BJ (cell line): ENCODE measurements around the gene ZNF638. TPM values are rescaled to one million over a fixed set of nuclear protein-coding genes. Genes with fewer than 3 reads are reported as not detected.

ENCODE experiments used
- CTCF ChIA-PET: fragments of 350-600 bp; formaldehyde crosslinking; extraction: SDS; loops from one replicate; lab custom pipeline; 2021; ENCODE audit warnings: antibody characterized with exemption, inconsistent platforms; lab: Yijun Ruan, JAX
- POLR2A ChIA-PET: fragments of 300-600 bp; sonication (Branson Sonifier 250); formaldehyde crosslinking; extraction: SDS; loops from one replicate; lab custom pipeline; 2021; ENCODE audit warnings: antibody characterized with exemption; lab: Charles Lee
- DNase-seq: peaks from one replicate; pipeline ENCODE4 v3.0.0-alpha.2; 2011; ENCODE audit warnings: low read depth
- H3K27me3 ChIP-seq: 2 replicates; pipeline ENCODE4 v1.6.0; 2011; ENCODE audit warnings: low read length; ENCODE audit not compliant: control insufficient read depth, insufficient read depth
- H3K36me3 ChIP-seq: 2 replicates; pipeline ENCODE4 v1.5.1; 2011; ENCODE audit warnings: low read length; ENCODE audit not compliant: control insufficient read depth, insufficient read depth
- H3K4me3 ChIP-seq: 2 replicates; pipeline ENCODE4 v1.5.1; 2011; ENCODE audit warnings: low read depth, mild to moderate bottlenecking, control low read depth, low read length
- polyA plus RNA-seq: library from polyadenylated mRNA; depleted of rRNA; stranded (reverse); fragments of >200 nt; gene quantifications from 2 replicates; pipeline ENCODE4 v1.2.3, GENCODE V29; 2011
- TF ChIP-seq, protein P1 (sequence below): IDR thresholded peaks from 2 replicates; pipeline ENCODE4 v1.5.1; 2011; ENCODE audit warnings: low read depth, mild to moderate bottlenecking, control low read depth, inconsistent platforms, low read length, moderate library complexity; ENCODE audit not compliant: insufficient read depth

Gene ZNF638
- polyA plus RNA-seq, 1 experiment = 44.8 TPM

DNA sequence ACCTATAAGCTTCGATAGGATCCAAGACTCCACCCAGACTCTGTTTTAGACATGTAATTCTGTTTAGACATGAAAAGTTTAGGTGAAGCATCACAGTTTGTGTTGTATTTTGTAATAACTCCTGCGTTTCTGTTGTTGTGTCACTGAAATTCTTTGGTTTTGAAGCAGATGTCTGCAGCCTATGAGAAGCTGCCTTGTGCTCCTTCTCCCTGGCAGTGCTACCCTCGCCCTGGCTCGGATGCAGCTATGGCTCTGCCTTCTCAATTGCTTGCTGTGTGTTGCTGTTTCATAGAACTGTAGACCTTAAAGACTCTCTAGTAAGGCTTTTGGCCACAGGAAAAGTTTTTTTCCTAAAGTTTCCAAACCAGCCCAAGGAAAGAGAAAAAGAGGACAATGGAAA lies 40.2 kb upstream of the ZNF638 start:
- ChIA-PET CTCF (interaction anchor here (0.7 to 0.8 kb wide), 3 partner anchors 8 to 228 kb away, joined by 3 to 5 read pairs (median 5); no protein-coding TSS in a partner anchor), POLR2A (no interaction called here)
- H3K36me3 ChIP-seq = no peaks in the 10 kb centered on the region
- DNase-seq = no peak
- H3K4me3 ChIP-seq = no peak overlapping the region
- H3K27me3 ChIP-seq = no peaks in the 10 kb centered on the region; the same call in 1 of the 2 replicates
- TF ChIP-seq, protein P1, sequence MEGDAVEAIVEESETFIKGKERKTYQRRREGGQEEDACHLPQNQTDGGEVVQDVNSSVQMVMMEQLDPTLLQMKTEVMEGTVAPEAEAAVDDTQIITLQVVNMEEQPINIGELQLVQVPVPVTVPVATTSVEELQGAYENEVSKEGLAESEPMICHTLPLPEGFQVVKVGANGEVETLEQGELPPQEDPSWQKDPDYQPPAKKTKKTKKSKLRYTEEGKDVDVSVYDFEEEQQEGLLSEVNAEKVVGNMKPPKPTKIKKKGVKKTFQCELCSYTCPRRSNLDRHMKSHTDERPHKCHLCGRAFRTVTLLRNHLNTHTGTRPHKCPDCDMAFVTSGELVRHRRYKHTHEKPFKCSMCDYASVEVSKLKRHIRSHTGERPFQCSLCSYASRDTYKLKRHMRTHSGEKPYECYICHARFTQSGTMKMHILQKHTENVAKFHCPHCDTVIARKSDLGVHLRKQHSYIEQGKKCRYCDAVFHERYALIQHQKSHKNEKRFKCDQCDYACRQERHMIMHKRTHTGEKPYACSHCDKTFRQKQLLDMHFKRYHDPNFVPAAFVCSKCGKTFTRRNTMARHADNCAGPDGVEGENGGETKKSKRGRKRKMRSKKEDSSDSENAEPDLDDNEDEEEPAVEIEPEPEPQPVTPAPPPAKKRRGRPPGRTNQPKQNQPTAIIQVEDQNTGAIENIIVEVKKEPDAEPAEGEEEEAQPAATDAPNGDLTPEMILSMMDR = no peak

DNA sequence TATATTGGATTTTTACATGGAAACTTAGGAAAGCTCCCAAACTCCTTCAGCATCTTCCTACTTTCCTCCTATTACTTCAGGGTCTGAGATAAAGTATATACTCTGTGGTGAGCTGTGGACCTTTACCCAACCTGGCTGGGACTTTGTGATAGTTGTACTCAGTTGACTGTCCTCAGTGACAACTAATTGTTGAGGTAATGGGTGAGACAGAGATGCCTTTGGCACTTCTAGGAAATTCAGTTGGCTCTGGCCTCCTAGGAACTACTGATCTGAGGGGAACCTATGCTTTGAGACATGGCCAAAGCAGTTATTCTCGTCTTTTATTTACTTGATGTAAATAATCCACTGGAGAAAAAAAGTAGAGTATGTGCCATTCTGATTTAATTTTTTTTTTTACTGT lies 39.4 kb upstream of the ZNF638 start:
- Histone ChIP-seq H3K36me3 (no peaks in the 10 kb centered on the region), H3K27me3 (no peaks in the 10 kb centered on the region; the same call in 1 of the 2 replicates), H3K4me3 (no peak overlapping the region)
- CTCF ChIA-PET = no interaction called here
- TF ChIP-seq, protein P1 = no peak
- no peak for DNase-seq
- POLR2A ChIA-PET = no interaction called here

DNA sequence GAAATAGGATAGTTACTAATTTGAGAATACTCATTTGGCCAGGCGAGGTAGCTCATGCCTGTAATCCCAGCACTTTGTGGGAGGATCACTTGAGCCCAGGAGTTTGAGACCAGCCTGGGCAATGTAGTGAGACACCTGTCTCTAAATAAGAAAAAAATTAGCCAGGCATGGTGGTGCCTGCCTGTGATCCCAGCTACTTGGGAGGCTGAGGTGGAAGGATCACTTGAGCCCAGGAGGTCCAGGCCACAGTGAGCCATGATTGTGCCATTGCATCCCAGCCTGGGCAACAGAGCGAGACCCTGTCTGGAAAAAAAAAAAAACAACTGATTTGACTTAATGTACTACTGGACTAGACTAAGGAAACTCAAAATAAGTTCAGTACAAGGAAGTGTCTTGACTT lies 32.7 kb upstream of the ZNF638 start:
- POLR2A ChIA-PET = no interaction called here
- TF ChIP-seq, protein P1 = no peak
- no peaks in the 10 kb centered on the region; the same call in 1 of the 2 replicates for H3K27me3 ChIP-seq

DNA sequence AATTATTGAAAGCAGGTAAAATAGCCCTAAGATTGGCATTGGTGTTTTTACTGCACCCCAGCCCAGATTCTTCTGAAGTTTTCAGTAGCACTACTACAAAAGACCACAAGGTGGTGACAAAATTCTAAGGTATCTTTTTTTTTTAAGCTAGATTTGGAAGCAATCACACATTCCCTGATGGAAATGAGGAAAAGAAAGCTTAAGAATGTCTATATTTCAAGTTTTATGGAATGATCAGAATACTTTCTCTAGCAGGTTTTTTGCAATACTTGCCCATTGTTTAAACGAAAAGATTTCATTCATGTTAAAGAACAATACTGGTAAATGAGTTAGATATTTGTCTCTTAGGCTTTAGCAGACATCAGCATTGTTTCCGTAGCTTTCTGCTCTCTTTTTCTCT lies 32.1 kb upstream of the ZNF638 start:
- ChIA-PET CTCF (interaction anchor here (0.7 to 5.5 kb wide), 27 partner anchors 8 to 1652 kb away, joined by 3 to 191 read pairs (median 4); partner anchors contain the start of gene ZNF638), POLR2A (no interaction called here)
- H3K36me3 ChIP-seq = no peaks in the 10 kb centered on the region
- TF ChIP-seq, protein P1 = peak; percentile 65
- DNase-seq = no peak
- no peaks in the 10 kb centered on the region; the same call in 1 of the 2 replicates for H3K27me3 ChIP-seq
- H3K4me3 ChIP-seq = no peak overlapping the region

More for the DNA sequence above, 32.7 kb upstream of the ZNF638 start:
- CTCF ChIA-PET = interaction anchor here (0.6 to 5.5 kb wide), 23 partner anchors 8 to 231 kb away, joined by 3 to 191 read pairs (median 5); partner anchors contain the start of gene ZNF638
- DNase-seq = no peak
- H3K4me3 ChIP-seq = no peak overlapping the region
- H3K36me3 ChIP-seq = no peaks in the 10 kb centered on the region

DNA sequence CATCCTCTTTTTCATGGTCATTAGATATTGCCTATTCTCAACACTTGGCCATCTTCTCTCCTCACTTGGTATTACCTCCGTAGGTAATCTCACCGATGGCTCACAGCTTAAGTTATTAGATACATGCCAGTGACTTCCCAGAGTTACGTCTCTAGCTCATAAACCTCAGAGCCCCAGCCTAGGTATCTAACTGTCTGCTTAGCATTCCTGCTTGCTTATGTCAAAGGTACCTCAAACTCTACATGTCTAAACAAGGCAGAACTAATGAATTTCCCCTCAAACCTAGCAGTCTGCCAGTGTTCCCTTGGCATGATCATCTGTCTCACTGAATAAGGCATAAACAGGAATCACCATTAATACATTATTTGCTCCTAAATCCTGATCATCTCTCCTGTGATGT lies 27.7 kb upstream of the ZNF638 start:
- no peaks in the 10 kb centered on the region for H3K36me3 ChIP-seq
- H3K4me3 ChIP-seq = no peak overlapping the region
- POLR2A ChIA-PET = no interaction called here
- no peak for DNase-seq
- no peaks in the 10 kb centered on the region; the same call in 1 of the 2 replicates for H3K27me3 ChIP-seq
- CTCF ChIA-PET = interaction anchor here (0.5 to 2.6 kb wide), 5 partner anchors 28 to 227 kb away, joined by 3 to 18 read pairs (median 3); partner anchors contain the start of gene ZNF638
- TF ChIP-seq, protein P1 = no peak
